ENCODE measurements around the gene NEURL1B. TPM values are rescaled to one million over a fixed set of nuclear protein-coding genes. Genes with fewer than 3 reads are reported as not detected.

The NEURL1B gene, protein sequence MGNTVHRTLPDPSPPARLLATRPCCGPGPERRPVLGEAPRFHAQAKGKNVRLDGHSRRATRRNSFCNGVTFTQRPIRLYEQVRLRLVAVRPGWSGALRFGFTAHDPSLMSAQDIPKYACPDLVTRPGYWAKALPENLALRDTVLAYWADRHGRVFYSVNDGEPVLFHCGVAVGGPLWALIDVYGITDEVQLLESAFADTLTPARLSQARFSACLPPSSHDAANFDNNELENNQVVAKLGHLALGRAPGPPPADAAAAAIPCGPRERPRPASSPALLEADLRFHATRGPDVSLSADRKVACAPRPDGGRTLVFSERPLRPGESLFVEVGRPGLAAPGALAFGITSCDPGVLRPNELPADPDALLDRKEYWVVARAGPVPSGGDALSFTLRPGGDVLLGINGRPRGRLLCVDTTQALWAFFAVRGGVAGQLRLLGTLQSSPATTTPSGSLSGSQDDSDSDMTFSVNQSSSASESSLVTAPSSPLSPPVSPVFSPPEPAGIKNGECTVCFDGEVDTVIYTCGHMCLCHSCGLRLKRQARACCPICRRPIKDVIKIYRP
- 21.6 TPM for total RNA-seq

DNA sequence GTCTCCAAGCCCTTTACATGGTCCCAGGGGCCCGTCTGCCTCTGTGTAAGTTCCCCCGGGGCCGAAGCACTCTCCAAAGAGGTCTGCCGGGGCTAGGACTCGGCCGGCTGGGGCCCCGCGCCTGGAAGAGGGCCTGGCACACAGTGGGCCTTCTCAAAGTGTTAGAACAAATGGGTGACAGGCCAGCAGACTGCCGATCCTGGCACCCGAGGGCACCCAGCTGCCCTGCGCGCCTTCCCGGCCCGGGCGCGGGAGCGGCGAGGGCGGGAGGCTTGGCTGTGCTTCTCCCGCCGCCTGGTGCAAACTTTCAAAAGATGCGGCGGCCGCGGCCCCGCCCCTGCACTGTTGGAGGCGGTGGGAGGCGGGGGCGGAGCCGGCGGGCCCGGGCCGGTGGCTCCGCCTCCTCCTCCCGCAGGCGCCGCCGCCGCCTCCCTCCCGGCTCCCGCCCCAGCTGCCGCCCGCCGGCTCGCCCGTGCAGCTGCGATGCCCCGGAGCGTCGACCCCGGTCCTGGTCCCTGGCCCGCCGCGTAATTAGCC lies at the start of gene NEURL1B:
Gene NEURL1B, plus strand, starts transcription at position 442 of the 537 bp plus-strand sequence. CDS start 144 bp downstream, outside the sequence.

Other genes with a start within 250 kb of the NEURL1B start
- 22.8 TPM for gene SH3PXD2B, start 186.7 kb upstream of the NEURL1B start, total RNA-seq
- gene DUSP1, start 129.9 kb downstream of the NEURL1B start, total RNA-seq = 305 TPM
- 64.9 TPM for gene ERGIC1, start 193.0 kb downstream of the NEURL1B start, total RNA-seq

Data from camera-type eye (tissue), 1 donor.